Coronary artery (tissue), 2 donors: ENCODE data around the gene TIE1.
A peak's percentile ranks its signal among the peaks of the same experiment; 100 is the strongest.

ENCODE experiments used
- DNase-seq: peaks from one replicate; pipeline ENCODE4 v3.0.0-alpha.2; 2017; ENCODE audit warnings: low spot score
- H3K27ac ChIP-seq, 2 donors: fragments of 200-600 bp; sonication (generic); one replicate each; pipeline ENCODE4 v1.5.1; 2016 to 2019
- H3K4me3 ChIP-seq: fragments of 200-600 bp; sonication (generic); 2 replicates; pipeline ENCODE4 v1.5.1; 2016; ENCODE audit warnings: mild to moderate bottlenecking, moderate library complexity
- CTCF ChIP-seq: fragments of 200-600 bp; sonication (generic); IDR thresholded peaks from one replicate; pipeline ENCODE4 v1.5.1; 2019; ENCODE audit warnings: antibody characterized with exemption

TIE1 gene

GRCh38 chr1:43269627-43270375 lies 31.0 kb upstream of the TIE1 start, which contains the start of gene TMEM125:
Gene TMEM125 (plus strand): TSS chr1:43269983. CDS start chr1:43272723, 2,740 bp downstream.
- Histone ChIP-seq H3K27ac (no peak within 1 kb of the TSS), H3K4me3 (peak within 1 kb of the TSS; percentile 30)
- TF ChIP-seq CTCF, result no peak
- peak; percentile 14 for DNase-seq

- peak; percentile 65 for DNase-seq
- no peak for TF ChIP-seq CTCF
- peak overlapping the region; percentile 30 for H3K4me3 ChIP-seq
- no peak overlapping the region for H3K27ac ChIP-seq
Measured at GRCh38 chr1:43270421-43271095, 30.2 kb upstream of the TIE1 start.

- peak overlapping the region; percentile 30 for H3K4me3 ChIP-seq
- H3K27ac ChIP-seq, result no peak overlapping the region
Measured at GRCh38 chr1:43271186-43272118, 29.3 kb upstream of the TIE1 start.

GRCh38 chr1:43272161-43272560 lies 28.6 kb upstream of the TIE1 start:
- no peak overlapping the region for H3K4me3 ChIP-seq
- no peak overlapping the region for H3K27ac ChIP-seq
- peak; percentile 47 for DNase-seq
- TF ChIP-seq CTCF, result no peak

More at GRCh38 chr1:43271186-43272118, 29.3 kb upstream of the TIE1 start:
- TF ChIP-seq CTCF, result no peak
- peak; percentile 40 for DNase-seq

- DNase-seq, result peak; percentile 58
- H3K4me3 ChIP-seq, result no peak overlapping the region
- H3K27ac ChIP-seq, result no peak overlapping the region
- no peak for TF ChIP-seq CTCF
Measured at GRCh38 chr1:43272576-43273571, 27.9 kb upstream of the TIE1 start.

GRCh38 chr1:43273708-43274107 lies 27.1 kb upstream of the TIE1 start:
- peak; percentile 31 for DNase-seq
- Histone ChIP-seq H3K4me3 (no peak overlapping the region), H3K27ac (no peak overlapping the region)
- TF ChIP-seq CTCF, result no peak
